H1 (cell line): ENCODE data around the gene PCNX1. TPM values are rescaled to one million over a fixed set of nuclear protein-coding genes. Genes with fewer than 3 reads are reported as not detected.

Source experiments
- CTCF ChIA-PET: fragments of 300-600 bp; sonication (Branson Sonifier 250); formaldehyde crosslinking; loops from one replicate; lab custom pipeline; 2021; ENCODE audit not compliant: partially characterized antibody; lab: Charles Lee
- POLR2A ChIA-PET: fragments of 300-600 bp; sonication (Branson Sonifier 250); formaldehyde crosslinking; loops from one replicate; lab custom pipeline; 2021; ENCODE audit warnings: inconsistent platforms; ENCODE audit not compliant: partially characterized antibody; lab: Charles Lee
- DNase-seq, 2 experiments: peaks; one replicate each; pipeline versions ENCODE4 v3.0.0 to v3.0.0-alpha.2; 2010 to 2022; ENCODE audit warnings: low spot score in 2 of 2, low read depth in 1 of 2, mixed read lengths in 1 of 2
- FAIRE-seq: peaks from 2 replicates; lab custom pipeline; 2011; peaks lifted over from hg19 to GRCh38; lab: Jason Lieb, UNC
- H2AFZ ChIP-seq: 2 replicates; pipeline ENCODE4 v1.8.1; 2012; ENCODE audit warnings: low read length, inconsistent platforms
- H2AK5ac ChIP-seq: 2 replicates; pipeline ENCODE4 v1.6.1; 2013; ENCODE audit warnings: low read depth, low read length
- H2BK120ac ChIP-seq: replicated peaks from 2 replicates; pipeline ENCODE3; 2013; ENCODE audit warnings: low read depth, low read length, inconsistent platforms
- H2BK12ac ChIP-seq: 2 replicates; pipeline ENCODE4 v1.6.1; 2013; ENCODE audit warnings: low read depth, low read length
- H2BK15ac ChIP-seq: 2 replicates; pipeline ENCODE4 v1.6.1; 2013; ENCODE audit warnings: low read length
- H2BK20ac ChIP-seq: 2 replicates; pipeline ENCODE4 v1.6.1; 2013; ENCODE audit warnings: low read length
- H2BK5ac ChIP-seq: 2 replicates; pipeline ENCODE4 v1.6.1; 2013; ENCODE audit warnings: low read depth, low read length
- H3K14ac ChIP-seq: 2 replicates; pipeline ENCODE4 v1.6.1; 2013; ENCODE audit warnings: inconsistent platforms; ENCODE audit not compliant: insufficient read length
- H3K18ac ChIP-seq: 2 replicates; pipeline ENCODE4 v1.6.1; 2013; ENCODE audit warnings: low read length; ENCODE audit errors: extremely low read depth
- H3K23ac ChIP-seq: 2 replicates; pipeline ENCODE4 v1.6.1; 2013; ENCODE audit warnings: inconsistent platforms; ENCODE audit not compliant: insufficient read length
- H3K23me2 ChIP-seq: 2 replicates; pipeline ENCODE4 v1.6.1; 2013; ENCODE audit warnings: low read depth, low read length
- H3K27ac ChIP-seq: 2 replicates; pipeline ENCODE4 v1.6.1; 2011; ENCODE audit warnings: low read depth, low read length, inconsistent platforms
- H3K27me3 ChIP-seq, 4 experiments: replicated peaks in 1 of 4; 1 replicate in 1 of 4; 2 replicates in 3 of 4; pipeline versions ENCODE4 v1.6.1 to v1.8.1; 2011 to 2013; ENCODE audit warnings: low read length in 3 of 4, mild to moderate bottlenecking in 3 of 4, inconsistent platforms in 2 of 4, mixed read lengths in 2 of 4, moderate library complexity in 1 of 4; ENCODE audit not compliant: control insufficient read depth in 3 of 4, insufficient read depth in 3 of 4; ENCODE audit errors: extremely low read depth in 1 of 4
- H3K36me3 ChIP-seq, 4 experiments: 2 replicates each; pipeline versions ENCODE4 v1.6.1 to v1.8.1; 2011 to 2013; ENCODE audit warnings: mild to moderate bottlenecking in 4 of 4, low read length in 3 of 4, moderate library complexity in 2 of 4, control low read depth in 1 of 4, inconsistent platforms in 1 of 4; ENCODE audit not compliant: insufficient read depth in 4 of 4, control insufficient read depth in 2 of 4
- H3K4ac ChIP-seq: replicated peaks from 2 replicates; pipeline ENCODE3; 2013; ENCODE audit warnings: low read length, low read depth, mixed read lengths, inconsistent platforms; ENCODE audit not compliant: insufficient read length
- H3K4me1 ChIP-seq, 4 experiments: replicated peaks in 1 of 4; 1 replicate in 1 of 4; 2 replicates in 3 of 4; pipeline versions ENCODE4 v1.6.1 to v1.8.1; 2011 to 2013; ENCODE audit warnings: low read length in 3 of 4, inconsistent platforms in 2 of 4, mixed read lengths in 1 of 4; ENCODE audit not compliant: insufficient read depth in 4 of 4, control insufficient read depth in 3 of 4
- H3K4me2 ChIP-seq, 2 experiments: 2 replicates each; pipeline versions ENCODE4 v1.6.1 to v1.8.1; 2011 to 2013; ENCODE audit warnings: low read depth in 2 of 2, low read length in 2 of 2, control low read depth in 1 of 2, inconsistent platforms in 1 of 2, mild to moderate bottlenecking in 1 of 2; ENCODE audit not compliant: insufficient read depth in 1 of 2
- H3K4me3 ChIP-seq, 4 experiments: fragments of 200-600, 300-600 bp in 1 of 4; sonication (generic), shearing (Covaris generic), sonication (Bioruptor Twin) in 1 of 4; 2 replicates each; pipeline versions ENCODE4 v1.5.1 to v1.8.1; 2011 to 2016; ENCODE audit warnings: low read length in 4 of 4, low read depth in 3 of 4, control low read depth in 2 of 4, inconsistent platforms in 2 of 4, mild to moderate bottlenecking in 2 of 4, mixed read lengths in 1 of 4, moderate library complexity in 1 of 4; ENCODE audit not compliant: insufficient read depth in 2 of 4; ENCODE audit errors: extremely low read depth in 1 of 4
- H3K56ac ChIP-seq: replicated peaks from 2 replicates; pipeline ENCODE3; 2013; ENCODE audit warnings: low read depth, mild to moderate bottlenecking, mixed read lengths, low read length, inconsistent platforms; ENCODE audit not compliant: insufficient read length
- H3K79me1 ChIP-seq: 2 replicates; pipeline ENCODE4 v1.6.1; 2013; ENCODE audit warnings: low read depth, low read length, control low read depth
- H3K79me2 ChIP-seq, 2 experiments: 2 replicates each; pipeline versions ENCODE4 v1.6.1 to v1.8.1; 2012 to 2013; ENCODE audit warnings: low read length in 2 of 2, mild to moderate bottlenecking in 2 of 2, inconsistent platforms in 1 of 2; ENCODE audit not compliant: insufficient read depth in 2 of 2, control insufficient read depth in 1 of 2
- H3K9ac ChIP-seq, 4 experiments: replicated peaks in 1 of 4; 1 replicate in 1 of 4; 2 replicates in 3 of 4; pipeline versions ENCODE4 v1.6.1 to v1.8.1; 2011 to 2013; ENCODE audit warnings: low read depth in 3 of 4, low read length in 3 of 4, control low read depth in 2 of 4, mild to moderate bottlenecking in 2 of 4, moderate library complexity in 2 of 4, inconsistent platforms in 1 of 4; ENCODE audit errors: extremely low read depth in 1 of 4
- H3K9me3 ChIP-seq, 2 experiments: 2 replicates each; pipeline versions ENCODE4 v1.6.1 to v1.8.1; 2012 to 2013; ENCODE audit warnings: mild to moderate bottlenecking in 2 of 2, moderate library complexity in 2 of 2, control low read depth in 1 of 2, inconsistent platforms in 1 of 2, low read depth in 1 of 2, low read length in 1 of 2, mixed read lengths in 1 of 2; ENCODE audit not compliant: insufficient read depth in 2 of 2
- H4K20me1 ChIP-seq, 2 experiments: replicated peaks in 1 of 2; 2 replicates each; pipeline versions ENCODE3 to v1.8.1; 2011 to 2013; ENCODE audit warnings: inconsistent platforms in 2 of 2, low read length in 2 of 2, mild to moderate bottlenecking in 1 of 2; ENCODE audit not compliant: insufficient read depth in 2 of 2, control insufficient read depth in 1 of 2
- H4K5ac ChIP-seq: 2 replicates; pipeline ENCODE4 v1.6.1; 2013; ENCODE audit warnings: low read length, low read depth, mixed read lengths, inconsistent platforms; ENCODE audit not compliant: insufficient read length
- H4K8ac ChIP-seq: 2 replicates; pipeline ENCODE4 v1.8.0; 2013; ENCODE audit warnings: mild to moderate bottlenecking, moderate library complexity, low read length, inconsistent platforms; ENCODE audit not compliant: insufficient read depth; ENCODE audit errors: extremely low read depth
- H4K91ac ChIP-seq: replicated peaks from 2 replicates; pipeline ENCODE3; 2013; ENCODE audit warnings: low read length, mixed read lengths, inconsistent platforms; ENCODE audit not compliant: insufficient read length
- ASH2L ChIP-seq: fragments of 200-600, 300-600 bp; sonication (generic); IDR thresholded peaks from one replicate; pipeline ENCODE4 v1.7.1; 2017; ENCODE audit warnings: low read length
- BCL11A ChIP-seq, 2 experiments: IDR thresholded peaks; one replicate each; pipeline ENCODE4 v1.6.1; 2011; ENCODE audit warnings: low read depth in 2 of 2, low read length in 2 of 2, mild to moderate bottlenecking in 2 of 2
- CHD1 ChIP-seq: IDR thresholded peaks from 2 replicates; pipeline ENCODE4 v1.6.1; 2012; ENCODE audit warnings: low read depth, low read length, improper control_type of control experiment
- EGR1 ChIP-seq: IDR thresholded peaks from 2 replicates; pipeline ENCODE4 v1.6.1; 2011; ENCODE audit warnings: low read depth, low read length, borderline replicate concordance
- PHF8 ChIP-seq: fragments of 200-600 bp; sonication (generic); conservative IDR thresholded peaks from 2 replicates; pipeline ENCODE4 v1.7.1; 2012; ENCODE audit warnings: low read depth, mild to moderate bottlenecking, inconsistent platforms, low read length, moderate library complexity
- POLR2AphosphoS5 ChIP-seq: IDR thresholded peaks from 2 replicates; pipeline ENCODE4 v1.6.1; 2011; ENCODE audit warnings: low read depth, low read length
- SIX5 ChIP-seq: IDR thresholded peaks from 2 replicates; pipeline ENCODE4 v1.6.1; 2011; ENCODE audit warnings: mild to moderate bottlenecking, low read depth, low read length
- SP4 ChIP-seq: IDR thresholded peaks from 2 replicates; pipeline ENCODE4 v1.6.1; 2012; ENCODE audit warnings: low read length, inconsistent platforms
- SUZ12 ChIP-seq: fragments of 200-600 bp; sonication (generic); IDR thresholded peaks from 2 replicates; pipeline ENCODE4 v1.6.1; 2012; ENCODE audit warnings: mild to moderate bottlenecking, inconsistent platforms, low read length, moderate library complexity, mixed read lengths
- TAF1 ChIP-seq: IDR thresholded peaks from 2 replicates; pipeline ENCODE4 v1.6.1; 2011; ENCODE audit warnings: mild to moderate bottlenecking, low read depth, low read length
- TBP ChIP-seq: IDR thresholded peaks from 2 replicates; pipeline ENCODE4 v1.6.1; 2011; ENCODE audit warnings: low read depth, low read length, improper control_type of control experiment
- WGBS, 2 experiments: shearing (Covaris generic) in 1 of 2; methylation state at CpG; one replicate each; pipeline versions ENCODE4 v1.1.6 to v1.1.7; 2013 to 2015; ENCODE audit warnings: low lambda C conversion rate in 2 of 2, mixed read lengths in 2 of 2, inconsistent platforms in 1 of 2, low coverage in 1 of 2, missing lambda C conversion rate in 1 of 2; ENCODE audit not compliant: insufficient replicate concordance in 2 of 2, insufficient coverage in 1 of 2, insufficient read length in 1 of 2; ENCODE audit errors: extremely low coverage in 1 of 2, missing lambda C conversion rate in 1 of 2; 5-methylcytosine and 5-hydroxymethylcytosine counted together
- polyA plus RNA-seq, 7 experiments: library from polyadenylated mRNA; depleted of rRNA in 3 of 7; stranded (reverse) in 5 of 7; unstranded in 2 of 7; fragments of >200 nt in 5 of 7; fragments of 200-250 nt in 2 of 7; gene quantifications; 1 replicate in 5 of 7; 2 replicates in 1 of 7; 4 replicates in 1 of 7; pipeline versions ENCODE4 v1.2.1 to v1.2.3, GENCODE V29; 2011 to 2013; ENCODE audit warnings: missing spikeins in 2 of 7, mixed read lengths in 2 of 7
- total RNA-seq: library from RNA; stranded (reverse); fragmentation: NEBNext Ultra II Directional; extraction: Animal tissue kit (Norgen Biotek cat#: 25700); gene quantifications from 2 replicates; pipeline ENCODE4 v1.2.1, GENCODE V29; 2021
- TF ChIP-seq, protein P1 (sequence below): IDR thresholded peaks from 2 replicates; pipeline ENCODE4 v1.6.1; 2011; ENCODE audit warnings: low read depth, mild to moderate bottlenecking, low read length; ENCODE audit not compliant: insufficient read depth

Gene PCNX1
- total and polyA plus RNA-seq, 2 of the 8 experiments (the other 6 are each of a cell fraction or from before 2014, with no cell fraction given), result 37.7 to 53.2 TPM

DNA sequence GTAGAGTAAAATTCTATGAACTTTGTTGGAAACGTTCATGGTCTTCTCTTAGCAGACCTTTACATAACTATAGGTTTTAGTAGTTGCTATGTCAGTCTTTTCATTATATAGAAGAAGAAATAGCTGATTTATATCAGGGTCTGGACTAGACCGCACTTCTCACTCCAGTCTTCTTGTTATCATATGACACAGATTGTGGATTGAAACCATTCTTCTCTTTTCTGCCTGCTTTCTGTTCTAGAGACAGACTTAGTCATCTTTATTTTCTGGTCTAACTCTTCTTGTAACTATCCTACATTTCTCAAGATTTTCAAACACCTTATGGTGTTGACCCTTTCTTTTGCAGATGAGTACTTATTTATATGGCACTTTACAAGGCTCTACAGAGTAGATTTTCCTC, 55.7 kb downstream of the PCNX1 start:
- no peak overlapping the region for H4K91ac ChIP-seq
- POLR2A ChIA-PET, result no interaction called here
- no peaks in the 10 kb centered on the region for H3K27me3 ChIP-seq
- H3K4me3 ChIP-seq, result no peak overlapping the region
- peaks cover 0 to 2% of the 10 kb centered on the region in 2 experiments for H4K20me1 ChIP-seq
- H3K4ac ChIP-seq, result no peak overlapping the region
- DNase-seq (no peak), FAIRE-seq (no peak)
- no peak for TF ChIP-seq SP4
- no peak for TF ChIP-seq TBP
- no peak for TF ChIP-seq ASH2L
- no peak for TF ChIP-seq TAF1
- TF ChIP-seq CHD1, result no peak
- TF ChIP-seq, protein P1, sequence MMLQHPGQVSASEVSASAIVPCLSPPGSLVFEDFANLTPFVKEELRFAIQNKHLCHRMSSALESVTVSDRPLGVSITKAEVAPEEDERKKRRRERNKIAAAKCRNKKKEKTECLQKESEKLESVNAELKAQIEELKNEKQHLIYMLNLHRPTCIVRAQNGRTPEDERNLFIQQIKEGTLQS, result no peak
- no peak for TF ChIP-seq POLR2AphosphoS5
- no peak for TF ChIP-seq SIX5
- TF ChIP-seq EGR1, result no peak
- no peak for TF ChIP-seq SUZ12
- TF ChIP-seq PHF8, result no peak
- TF ChIP-seq BCL11A (IDR thresholded peaks at IDR 0.05; ENCODE audit: low read depth in 2 of 2, low read length in 2 of 2), result no peak
- no peak overlapping the region for H3K4me2 ChIP-seq
- no peak overlapping the region for H2AK5ac ChIP-seq
- no peaks in the 10 kb centered on the region for H3K23me2 ChIP-seq
- H3K36me3 ChIP-seq, result peaks cover 0 to 6% (median 0%) of the 10 kb centered on the region in 4 experiments; a peak in 5 of 8 replicates
- H3K14ac ChIP-seq, result no peak overlapping the region
- H2BK20ac ChIP-seq, result no peak overlapping the region
- H3K79me2 ChIP-seq, result peaks cover 0 to 17% of the 10 kb centered on the region in 2 experiments; a peak in 2 of 4 replicates
- H3K27ac ChIP-seq, result no peak overlapping the region
- no peak overlapping the region for H2BK15ac ChIP-seq
- no peak overlapping the region for H2BK12ac ChIP-seq
- no peak overlapping the region for H3K9ac ChIP-seq
- H2BK120ac ChIP-seq, result no peak overlapping the region
- 89% methylated on average over 2 of the region's 2 CpGs; no CpG with 5 or more reads in 1 of the 2 experiments for WGBS, 2 experiments
- H3K23ac ChIP-seq, result no peak overlapping the region
- H3K9me3 ChIP-seq, result no peaks in the 10 kb centered on the region; a peak in 1 of 4 replicates
- H3K4me1 ChIP-seq, result no peaks in the 10 kb centered on the region
- H3K18ac ChIP-seq, result no peak overlapping the region
- no peaks in the 10 kb centered on the region for H3K79me1 ChIP-seq
- no peak overlapping the region for H4K8ac ChIP-seq
- CTCF ChIA-PET, result interaction anchor here (1.2 kb wide), 1 partner anchor 10 kb away, joined by 3 read pairs; no protein-coding TSS in a partner anchor
- H3K56ac ChIP-seq, result no peak overlapping the region
- H2BK5ac ChIP-seq, result no peak overlapping the region
- H4K5ac ChIP-seq, result no peak overlapping the region
- H2AFZ ChIP-seq, result no peak overlapping the region
